Stomach (tissue), 9 donors: ENCODE data around the gene SGIP1. TPM values are rescaled to one million over a fixed set of nuclear protein-coding genes. Genes with fewer than 3 reads are reported as not detected.
"Not testable (repeated sequence)": the region's sequence is repeated elsewhere in the genome, so short reads cannot be mapped to it uniquely, and the experiment has no call there.

Experiments
- DNase-seq, 2 donors: peaks; one replicate each; pipeline versions ENCODE4 v3.0.0 to v3.0.0-alpha.2; 2013 to 2019
- H3K27ac ChIP-seq, 5 donors: fragments of 200-600 bp in 4 of 5; sonication (generic) in 4 of 5; one replicate each; pipeline ENCODE4 v1.5.1; 2013 to 2019; ENCODE audit warnings: mild to moderate bottlenecking in 1 of 5, moderate library complexity in 1 of 5
- H3K27me3 ChIP-seq, 3 donors: fragments of 200-600 bp; sonication (generic); one replicate each; pipeline ENCODE4 v1.5.1; 2017 to 2019; ENCODE audit warnings: mixed run types in 1 of 3
- H3K36me3 ChIP-seq, 4 donors: fragments of 200-600 bp; sonication (generic); 1 replicate in 3 of 4; 2 replicates in 1 of 4; pipeline ENCODE4 v1.5.1; 2016 to 2019
- H3K4me1 ChIP-seq, 4 donors: fragments of 200-600 bp; sonication (generic); one replicate each; pipeline ENCODE4 v1.5.1; 2016 to 2019
- H3K4me3 ChIP-seq, 4 donors: fragments of 200-600 bp; sonication (generic) in 3 of 4; one replicate each; pipeline ENCODE4 v1.5.1; 2016 to 2019; ENCODE audit warnings: mild to moderate bottlenecking in 1 of 4
- H3K9me3 ChIP-seq, 4 donors: fragments of 200-600 bp; sonication (generic); one replicate each; pipeline ENCODE4 v1.5.1; 2016 to 2019
- EP300 ChIP-seq: sonication (generic); formaldehyde crosslinking; IDR thresholded peaks from one replicate; pipeline ENCODE4 v1.6.1; 2017; ENCODE audit warnings: antibody characterized with exemption
- POLR2A ChIP-seq, 4 donors: fragments of 450-650 bp; IDR thresholded peaks; one replicate each; pipeline ENCODE4 v1.6.1; 2016; ENCODE audit warnings: antibody characterized with exemption in 4 of 4, control low read depth in 2 of 4, mild to moderate bottlenecking in 1 of 4, moderate library complexity in 1 of 4
- POLR2AphosphoS5 ChIP-seq, 3 donors: sonication (generic); formaldehyde crosslinking; IDR thresholded peaks; one replicate each; pipeline ENCODE4 v1.6.1; 2016; ENCODE audit warnings: antibody characterized with exemption in 3 of 3
- WGBS, 5 donors: extraction: QIAGEN DNeasy Blood & Tissue Kit in 3 of 5; methylation state at CpG; one replicate each; pipeline versions ENCODE4 v1.1.5 to v1.1.7; 2013 to 2018; 5-methylcytosine and 5-hydroxymethylcytosine counted together
- intact Hi-C: fragments of 100-400 bp; cut with DNase I; formaldehyde crosslinking; loops from one replicate; pipeline ENCODE4 v1.15.1; 2023; ENCODE audit warnings: low total_unique reads
- polyA plus RNA-seq, 3 donors: library from polyadenylated mRNA; stranded (reverse); fragments of 200-250 nt; gene quantifications; one replicate each; pipeline ENCODE4 v1.2.3, GENCODE V29; 2013
- total RNA-seq, 5 donors: library from RNA; depleted of rRNA; stranded (reverse); fragments of >200 nt; gene quantifications; one replicate each; pipeline versions ENCODE4 v1.1.0 to v1.2.3, GENCODE V29; 2014 to 2016
- TF ChIP-seq, protein P1 (sequence below), 7 experiments: fragments of 450-650 bp in 4 of 7; fragments of 200-600 bp in 3 of 7; sonication (generic) in 3 of 7; IDR thresholded peaks; one replicate each; pipeline ENCODE4 v1.5.1; 2016 to 2019; ENCODE audit warnings: antibody characterized with exemption in 7 of 7, control low read depth in 2 of 7, mild to moderate bottlenecking in 1 of 7
- donor health status: healthy with polysubstance abuse.
- donor health status: Bipolar disorder and iron deficiency.
- donor health status: healthy.

The SGIP1 gene
- total and polyA plus RNA-seq, 8 donors, result 1.2 to 44.9 (median 3.0) TPM; not detected in 1

DNA sequence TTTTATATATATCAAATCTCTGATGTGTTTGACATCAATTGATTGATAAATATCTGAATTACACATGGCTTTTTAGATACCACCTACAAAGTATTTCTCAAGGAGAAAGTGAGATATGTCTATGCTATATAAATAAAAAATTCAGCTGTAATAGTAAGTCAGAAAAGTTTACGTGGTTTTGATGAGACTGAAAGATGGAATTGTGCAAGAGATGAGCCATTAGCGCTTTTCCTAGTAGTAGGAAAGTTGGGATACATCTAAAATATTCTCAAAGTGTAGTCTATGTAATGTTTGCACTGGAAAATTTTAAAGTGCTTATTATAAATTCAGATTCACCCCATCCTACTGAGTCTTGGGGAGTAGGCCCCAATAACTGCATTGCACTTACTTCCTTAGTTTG lies 49.1 kb downstream of the SGIP1 start:
- H3K36me3 ChIP-seq, result no peaks in the 10 kb centered on the region
- TF ChIP-seq EP300 (no peak), POLR2AphosphoS5 (IDR thresholded peaks at IDR 0.05) (no peak), POLR2A (IDR thresholded peaks at IDR 0.05) (no peak)
- TF ChIP-seq, protein P1, sequence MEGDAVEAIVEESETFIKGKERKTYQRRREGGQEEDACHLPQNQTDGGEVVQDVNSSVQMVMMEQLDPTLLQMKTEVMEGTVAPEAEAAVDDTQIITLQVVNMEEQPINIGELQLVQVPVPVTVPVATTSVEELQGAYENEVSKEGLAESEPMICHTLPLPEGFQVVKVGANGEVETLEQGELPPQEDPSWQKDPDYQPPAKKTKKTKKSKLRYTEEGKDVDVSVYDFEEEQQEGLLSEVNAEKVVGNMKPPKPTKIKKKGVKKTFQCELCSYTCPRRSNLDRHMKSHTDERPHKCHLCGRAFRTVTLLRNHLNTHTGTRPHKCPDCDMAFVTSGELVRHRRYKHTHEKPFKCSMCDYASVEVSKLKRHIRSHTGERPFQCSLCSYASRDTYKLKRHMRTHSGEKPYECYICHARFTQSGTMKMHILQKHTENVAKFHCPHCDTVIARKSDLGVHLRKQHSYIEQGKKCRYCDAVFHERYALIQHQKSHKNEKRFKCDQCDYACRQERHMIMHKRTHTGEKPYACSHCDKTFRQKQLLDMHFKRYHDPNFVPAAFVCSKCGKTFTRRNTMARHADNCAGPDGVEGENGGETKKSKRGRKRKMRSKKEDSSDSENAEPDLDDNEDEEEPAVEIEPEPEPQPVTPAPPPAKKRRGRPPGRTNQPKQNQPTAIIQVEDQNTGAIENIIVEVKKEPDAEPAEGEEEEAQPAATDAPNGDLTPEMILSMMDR (IDR thresholded peaks at IDR 0.05), result no peak
- no peak for DNase-seq
- 50 to 98% (median 91%) methylated on average over 2 of the region's 2 CpGs for WGBS, 5 donors
- H3K4me1 ChIP-seq, result no peaks in the 10 kb centered on the region
- H3K27me3 ChIP-seq, result no peaks in the 10 kb centered on the region
- no peaks in the 10 kb centered on the region for H3K9me3 ChIP-seq
- no peak overlapping the region for H3K27ac ChIP-seq
- no peak overlapping the region for H3K4me3 ChIP-seq
- intact Hi-C loops, result no loop called here

DNA sequence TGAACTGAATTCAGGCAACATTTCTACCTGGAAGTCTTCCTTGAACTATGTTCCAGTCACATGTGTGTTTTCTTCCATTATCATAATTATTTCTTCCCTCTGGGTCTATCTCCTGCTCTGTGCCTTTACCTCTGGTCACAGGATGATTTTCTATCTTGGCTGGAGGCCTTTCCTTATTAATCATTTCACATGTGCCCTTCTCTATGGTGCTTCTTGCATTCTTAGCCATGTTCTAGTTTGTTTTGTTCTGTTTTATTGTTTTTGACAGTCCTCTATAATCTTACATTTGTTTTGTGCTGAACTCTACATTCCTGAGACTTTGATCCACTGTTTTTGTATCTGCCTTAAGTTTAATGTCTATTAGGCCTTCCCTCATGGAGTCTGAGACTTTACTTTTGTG lies 51.0 kb downstream of the SGIP1 start:
- H3K27me3 ChIP-seq, result no peaks in the 10 kb centered on the region
- DNase-seq, result no peak
- H3K9me3 ChIP-seq, result no peaks in the 10 kb centered on the region
- no peaks in the 10 kb centered on the region for H3K4me1 ChIP-seq
- TF ChIP-seq, protein P1 (IDR thresholded peaks at IDR 0.05), result no peak
- no peak for TF ChIP-seq POLR2AphosphoS5 (IDR thresholded peaks at IDR 0.05)
- TF ChIP-seq EP300, result no peak
- no peak for TF ChIP-seq POLR2A (IDR thresholded peaks at IDR 0.05)
- intact Hi-C loops, result no loop called here
- H3K36me3 ChIP-seq, result no peaks in the 10 kb centered on the region
- no peak overlapping the region for H3K4me3 ChIP-seq
- H3K27ac ChIP-seq, result no peak overlapping the region

DNA sequence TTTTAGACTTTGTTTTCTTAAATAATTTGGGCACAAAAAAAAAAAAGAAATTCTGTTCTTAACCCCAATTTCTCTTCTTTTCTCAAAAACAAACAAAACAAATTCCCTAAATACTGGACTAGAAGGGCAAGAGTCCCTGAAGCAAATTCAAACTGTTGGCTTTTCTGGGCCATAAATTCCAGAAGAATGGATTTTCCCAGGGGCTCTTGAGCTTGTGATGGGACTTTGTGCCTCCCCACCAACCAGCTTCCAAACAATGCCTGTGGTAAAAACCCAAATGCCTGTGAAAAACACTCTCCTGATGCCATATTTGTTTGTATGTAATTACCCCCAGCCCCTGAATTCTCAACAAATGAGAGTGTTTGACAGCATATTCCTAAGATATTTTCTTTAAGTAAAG lies 55.4 kb downstream of the SGIP1 start:
- intact Hi-C loops, result no loop called here

DNA sequence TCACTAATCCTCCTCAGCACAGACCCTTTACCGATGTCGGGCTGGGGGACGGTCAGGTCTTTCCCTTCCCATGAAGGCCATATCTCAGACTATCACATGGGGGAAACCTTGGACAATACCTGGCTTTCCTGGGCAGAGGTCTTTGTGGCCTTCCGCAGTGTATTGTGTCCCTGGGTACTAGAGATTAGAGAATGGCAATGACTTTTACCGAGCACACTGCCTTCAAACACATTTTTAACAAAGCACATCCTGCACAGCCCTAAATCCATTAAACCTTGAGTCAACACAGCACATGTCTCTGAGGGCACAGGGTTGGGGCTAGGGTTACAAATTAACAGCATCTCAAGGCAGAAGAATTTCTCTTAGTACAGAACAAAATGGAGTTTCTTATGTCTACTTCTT lies 58.2 kb downstream of the SGIP1 start:
- WGBS, 5 donors, result 74 to 94% (median 82%) methylated on average over 5 of the region's 5 CpGs
- H3K36me3 ChIP-seq, H3K4me1 ChIP-seq, H3K27me3 ChIP-seq, intact Hi-C loops, DNase-seq, H3K4me3 ChIP-seq, H3K27ac ChIP-seq, H3K9me3 ChIP-seq: not testable (repeated sequence)

More for the DNA sequence above, 55.4 kb downstream of the SGIP1 start:
- TF ChIP-seq POLR2A (IDR thresholded peaks at IDR 0.05) (no peak), EP300 (no peak), POLR2AphosphoS5 (IDR thresholded peaks at IDR 0.05) (no peak)
- TF ChIP-seq, protein P1 (IDR thresholded peaks at IDR 0.05), result no peak
- H3K4me1 ChIP-seq, result no peaks in the 10 kb centered on the region
- no peak overlapping the region for H3K27ac ChIP-seq
- H3K4me3 ChIP-seq, result no peak overlapping the region
- no peaks in the 10 kb centered on the region for H3K9me3 ChIP-seq
- H3K27me3 ChIP-seq, result no peaks in the 10 kb centered on the region
- H3K36me3 ChIP-seq, result no peaks in the 10 kb centered on the region
- DNase-seq, result no peak

DNA sequence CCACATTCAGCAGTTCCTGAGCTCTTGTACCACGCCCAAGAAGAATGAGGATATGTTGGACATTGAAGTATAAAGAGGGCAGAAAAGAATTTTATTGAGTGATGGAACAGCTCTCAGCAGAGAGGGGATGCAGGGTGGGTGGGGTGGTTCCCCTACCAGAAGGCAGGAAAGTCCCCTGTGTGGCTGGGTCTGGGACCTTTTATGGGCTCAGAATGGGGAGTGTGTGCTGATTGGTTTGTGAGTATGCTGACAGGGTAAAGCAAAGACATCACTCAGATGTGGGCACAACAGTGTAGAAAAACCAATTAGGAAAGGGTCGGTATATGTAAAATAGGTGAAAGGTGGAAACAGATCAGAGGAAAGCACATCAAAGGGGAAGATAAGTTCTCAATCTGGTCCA lies 62.2 kb downstream of the SGIP1 start:
- Histone ChIP-seq H3K9me3 (peaks cover 0 to 7% (median 3%) of the 10 kb centered on the region in 4 donors), H3K27ac (no peak overlapping the region), H3K27me3 (no peaks in the 10 kb centered on the region), H3K4me3 (no peak overlapping the region), H3K36me3 (no peaks in the 10 kb centered on the region), H3K4me1 (no peaks in the 10 kb centered on the region)
- intact Hi-C loops, result no loop called here
- 76 to 93% (median 91%) methylated on average over 2 of the region's 2 CpGs for WGBS, 5 donors
- no peak for DNase-seq
- TF ChIP-seq EP300, result no peak
- TF ChIP-seq, protein P1 (IDR thresholded peaks at IDR 0.05), result no peak
- TF ChIP-seq POLR2AphosphoS5 (IDR thresholded peaks at IDR 0.05), result no peak
- TF ChIP-seq POLR2A (IDR thresholded peaks at IDR 0.05), result no peak
